Adrenal gland (tissue), 12 donors: Measurements from ENCODE around the gene LAMA2. TPM values are rescaled to one million over a fixed set of nuclear protein-coding genes. Genes with fewer than 3 reads are reported as not detected.

Experiments
- DNase-seq, 7 donors: peaks; one replicate each; pipeline ENCODE4 v3.0.0-alpha.2; 2019 to 2020
- H3K27ac ChIP-seq, 5 donors: fragments of 200-600 bp; sonication (generic) in 4 of 5; 1 replicate in 3 of 5; 2 replicates in 2 of 5; pipeline versions ENCODE4 v1.5.1 to v1.8.0; 2016 to 2020; ENCODE audit warnings: mild to moderate bottlenecking in 1 of 5
- H3K27me3 ChIP-seq: fragments of 200-600 bp; 2 replicates; pipeline ENCODE4 v1.8.0; 2021
- H3K36me3 ChIP-seq, 2 donors: fragments of 200-600 bp; replicated peaks in 1 of 2; 1 replicate in 1 of 2; 2 replicates in 1 of 2; pipeline versions ENCODE4 v1.5.1 to v1.8.0; 2018 to 2022
- H3K4me1 ChIP-seq, 2 donors: fragments of 200-600 bp; replicated peaks in 1 of 2; 1 replicate in 1 of 2; 2 replicates in 1 of 2; pipeline versions ENCODE4 v1.5.1 to v1.8.0; 2018 to 2021
- H3K4me3 ChIP-seq, 4 donors: fragments of 200-600 bp; sonication (generic) in 3 of 4; one replicate each; pipeline ENCODE4 v1.5.1; 2016 to 2018
- H3K9me3 ChIP-seq, 3 donors: fragments of 200-600 bp; sonication (generic) in 1 of 3; replicated peaks in 1 of 3; 1 replicate in 2 of 3; 2 replicates in 1 of 3; pipeline versions ENCODE4 v1.5.1 to v1.8.0; 2016 to 2021
- POLR2A ChIP-seq, 2 donors: fragments of 450-650 bp; IDR thresholded peaks; one replicate each; pipeline ENCODE4 v1.6.1; 2017; ENCODE audit warnings: antibody characterized with exemption in 2 of 2, mild to moderate bottlenecking in 2 of 2, moderate library complexity in 1 of 2
- WGBS, 4 donors: extraction: QIAGEN DNeasy Blood & Tissue Kit in 2 of 4; methylation state at CpG; one replicate each; pipeline versions ENCODE4 v1.1.5 to v1.1.7; 2013 to 2017; 5-methylcytosine and 5-hydroxymethylcytosine counted together
- intact Hi-C, 2 donors: fragments of 100-400 bp; cut with DNase I; formaldehyde crosslinking; loops; one replicate each; pipeline versions ENCODE4 v1.14.1 to v1.15.0; 2022 to 2023
- polyA plus RNA-seq, 3 donors: library from polyadenylated mRNA; stranded (reverse); fragments of 200-250 nt in 2 of 3; fragments of 350-450 nt in 1 of 3; fragmentation: Illumina TruSeq in 1 of 3; extraction: RNeasy Lipid Tissue Mini Kit (QIAGEN cat#74804) in 1 of 3; gene quantifications; one replicate each; pipeline ENCODE4 v1.2.3, GENCODE V29; 2013 to 2014
- total RNA-seq, 9 donors: library from RNA; depleted of rRNA in 4 of 9; stranded (reverse); fragments of >200 nt in 4 of 9; fragments of 120-200 nt in 1 of 9; fragmentation: NEBNext Ultra II Directional in 1 of 9; extraction: Animal tissue kit (Norgen Biotek cat#: 25700) in 1 of 9; gene quantifications; one replicate each; pipeline versions ENCODE4 v1.1.0 to v1.2.4, GENCODE V29; 2013 to 2023
- TF ChIP-seq, protein P1 (sequence below), 6 experiments: fragments of 450-650 bp in 4 of 6; fragments of 200-600 bp in 2 of 6; sonication (generic) in 1 of 6; IDR thresholded peaks; 1 replicate in 5 of 6; 2 replicates in 1 of 6; pipeline versions ENCODE4 v1.5.1 to v1.8.0; 2016 to 2021; ENCODE audit warnings: antibody characterized with exemption in 6 of 6, mild to moderate bottlenecking in 2 of 6, moderate library complexity in 1 of 6
- donor health status: healthy with polysubstance abuse.
- donor health status: Bipolar disorder and iron deficiency.
- donor health status: DM: yes; HTN: yes; CAD: no.
- donor health status: DM: no; HTN: no; CAD: no.
- donor health status: DM: no; HTN: no; CAD: no.
- donor health status: DM: yes; HTN: yes; CAD: no.

Gene LAMA2
- total and polyA plus RNA-seq, 12 donors, result 5.8 to 105 (median 38.9) TPM

DNA sequence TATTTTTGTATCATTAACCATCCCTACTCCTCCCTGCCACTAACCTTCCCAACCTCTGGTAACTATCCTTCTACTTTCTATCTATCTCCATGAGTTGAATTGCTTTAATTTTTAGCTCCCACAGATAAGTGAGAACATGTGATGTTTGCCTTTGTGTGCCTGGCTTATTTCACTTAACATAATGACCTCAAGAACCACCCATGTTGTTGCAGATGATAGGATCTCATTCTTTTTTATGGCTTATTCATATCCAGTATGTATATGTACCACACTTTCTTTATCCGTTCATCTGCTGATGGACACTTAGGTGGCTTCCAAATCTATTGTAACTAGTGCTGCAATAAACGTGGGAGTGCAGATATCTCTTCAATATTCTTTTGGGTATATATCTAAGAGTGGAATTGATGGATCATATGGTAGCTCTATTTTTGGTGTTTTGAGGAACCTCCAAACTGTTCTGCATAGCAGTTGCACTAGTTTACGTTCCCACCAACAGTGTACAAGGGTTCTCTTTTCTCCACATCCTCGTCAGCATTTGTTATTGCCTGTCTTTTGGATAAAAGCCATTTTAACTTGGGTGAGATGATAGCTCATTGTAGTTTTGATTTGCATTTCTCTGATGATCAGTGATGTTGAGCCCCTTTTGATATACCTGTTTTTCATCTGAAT lies 625.7 kb downstream of the LAMA2 start:
- Histone ChIP-seq H3K36me3 (peaks cover 0 to 4% of the 10 kb centered on the region in 2 donors), H3K27me3 (no peaks in the 10 kb centered on the region), H3K4me3 (no peak overlapping the region), H3K9me3 (no peaks in the 10 kb centered on the region), H3K27ac (no peak overlapping the region), H3K4me1 (peaks cover 0 to 5% of the 10 kb centered on the region in 2 donors)
- TF ChIP-seq POLR2A (IDR thresholded peaks at IDR 0.05), result no peak
- TF ChIP-seq, protein P1, sequence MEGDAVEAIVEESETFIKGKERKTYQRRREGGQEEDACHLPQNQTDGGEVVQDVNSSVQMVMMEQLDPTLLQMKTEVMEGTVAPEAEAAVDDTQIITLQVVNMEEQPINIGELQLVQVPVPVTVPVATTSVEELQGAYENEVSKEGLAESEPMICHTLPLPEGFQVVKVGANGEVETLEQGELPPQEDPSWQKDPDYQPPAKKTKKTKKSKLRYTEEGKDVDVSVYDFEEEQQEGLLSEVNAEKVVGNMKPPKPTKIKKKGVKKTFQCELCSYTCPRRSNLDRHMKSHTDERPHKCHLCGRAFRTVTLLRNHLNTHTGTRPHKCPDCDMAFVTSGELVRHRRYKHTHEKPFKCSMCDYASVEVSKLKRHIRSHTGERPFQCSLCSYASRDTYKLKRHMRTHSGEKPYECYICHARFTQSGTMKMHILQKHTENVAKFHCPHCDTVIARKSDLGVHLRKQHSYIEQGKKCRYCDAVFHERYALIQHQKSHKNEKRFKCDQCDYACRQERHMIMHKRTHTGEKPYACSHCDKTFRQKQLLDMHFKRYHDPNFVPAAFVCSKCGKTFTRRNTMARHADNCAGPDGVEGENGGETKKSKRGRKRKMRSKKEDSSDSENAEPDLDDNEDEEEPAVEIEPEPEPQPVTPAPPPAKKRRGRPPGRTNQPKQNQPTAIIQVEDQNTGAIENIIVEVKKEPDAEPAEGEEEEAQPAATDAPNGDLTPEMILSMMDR (IDR thresholded peaks at IDR 0.05), result no peak
- 59 to 74% (median 61%) methylated on average over 4 of the region's 4 CpGs for WGBS, 4 donors
- DNase-seq, result no peak
- intact Hi-C loops, result loop anchor here in 1 of 2 donors (10.0 kb wide), 1 partner anchor 76 kb away; no protein-coding TSS in a partner anchor

DNA sequence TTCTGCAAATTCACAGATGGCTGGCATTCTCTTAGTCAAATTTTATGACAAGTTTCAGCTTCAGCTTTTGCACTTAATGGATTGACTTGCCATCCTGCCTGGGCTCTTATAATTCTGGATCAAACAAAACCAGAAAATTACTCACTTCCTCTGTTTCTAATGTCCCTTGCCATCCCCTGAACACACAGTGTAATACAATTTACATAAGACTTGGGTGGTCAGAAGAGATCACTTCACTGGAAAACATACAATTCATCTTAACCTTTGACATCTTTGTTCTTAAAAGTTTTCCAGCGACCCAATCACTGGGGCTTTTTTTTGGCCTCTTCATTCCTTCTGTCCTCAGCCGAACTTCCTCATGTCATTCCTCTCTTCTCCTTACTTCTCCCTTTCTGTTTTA lies 628.0 kb downstream of the LAMA2 start:
- 59 to 77% (median 69%) methylated on average over 2 of the region's 2 CpGs for WGBS, 4 donors
- Histone ChIP-seq H3K9me3 (no peaks in the 10 kb centered on the region), H3K4me1 (peaks cover 0 to 5% of the 10 kb centered on the region in 2 donors), H3K27ac (no peak overlapping the region), H3K4me3 (no peak overlapping the region), H3K27me3 (no peaks in the 10 kb centered on the region), H3K36me3 (peaks cover 0 to 4% of the 10 kb centered on the region in 2 donors)
- no peak for TF ChIP-seq POLR2A (IDR thresholded peaks at IDR 0.05)
- TF ChIP-seq, protein P1 (IDR thresholded peaks at IDR 0.05), result no peak
- no peak for DNase-seq
- intact Hi-C loops, result loop anchor here in 1 of 2 donors (10.0 kb wide), 1 partner anchor 54 kb away; no protein-coding TSS in a partner anchor

DNA sequence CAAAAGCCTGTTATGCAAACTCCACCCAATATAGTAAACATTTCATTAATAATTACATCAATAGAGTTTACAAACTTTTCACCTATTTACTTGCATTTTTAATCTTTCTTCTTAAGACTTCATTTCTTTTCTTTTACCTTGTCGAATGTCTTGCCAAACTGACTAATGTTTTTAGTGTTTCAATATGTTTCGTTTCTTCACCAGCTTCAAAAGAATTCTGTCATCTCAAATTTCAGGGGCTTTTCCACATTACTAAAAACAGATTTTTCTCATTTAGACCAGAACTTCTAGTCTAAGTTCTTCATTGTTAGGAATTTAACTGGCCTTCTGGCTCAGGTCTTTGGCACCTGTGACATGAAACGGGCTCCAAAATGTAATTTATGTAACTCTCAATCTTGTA lies 630.5 kb downstream of the LAMA2 start:
- 87 to 93% (median 91%) methylated on average over 3 of the region's 3 CpGs for WGBS, 4 donors
- intact Hi-C loops, result loop anchor here in 1 of 2 donors (10.0 kb wide), 1 partner anchor 51 kb away; no protein-coding TSS in a partner anchor
- Histone ChIP-seq H3K36me3 (peaks cover 0 to 4% of the 10 kb centered on the region in 2 donors), H3K9me3 (no peaks in the 10 kb centered on the region), H3K27ac (no peak overlapping the region), H3K27me3 (no peaks in the 10 kb centered on the region), H3K4me3 (no peak overlapping the region), H3K4me1 (peaks cover 0 to 11% of the 10 kb centered on the region in 2 donors)
- DNase-seq, result no peak
- TF ChIP-seq, protein P1 (IDR thresholded peaks at IDR 0.05), result no peak
- no peak for TF ChIP-seq POLR2A (IDR thresholded peaks at IDR 0.05)

DNA sequence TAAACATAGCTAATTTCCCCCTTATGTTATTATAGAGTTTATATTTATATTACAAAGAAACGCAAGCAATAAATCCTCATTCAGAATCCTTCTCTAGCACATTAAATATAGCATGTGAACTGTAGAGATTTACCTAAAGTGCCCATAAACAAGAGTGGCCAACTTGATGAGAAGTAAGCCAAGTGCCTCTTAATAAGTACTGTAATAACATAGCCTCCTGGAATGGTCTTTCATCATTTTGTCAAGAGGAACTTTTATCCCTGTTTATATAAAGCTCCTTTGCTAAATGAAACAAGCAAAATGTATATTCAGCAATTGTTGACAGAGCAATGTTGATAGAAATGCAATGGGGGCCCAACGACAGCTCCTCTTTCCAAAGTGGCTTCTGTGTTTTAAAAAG lies 632.1 kb downstream of the LAMA2 start:
- TF ChIP-seq, protein P1 (IDR thresholded peaks at IDR 0.05), result no peak
- no peak for TF ChIP-seq POLR2A (IDR thresholded peaks at IDR 0.05)
- Histone ChIP-seq H3K4me3 (no peak overlapping the region), H3K36me3 (peaks cover 0 to 4% of the 10 kb centered on the region in 2 donors), H3K27me3 (no peaks in the 10 kb centered on the region), H3K9me3 (no peaks in the 10 kb centered on the region), H3K4me1 (peaks cover 0 to 8% of the 10 kb centered on the region in 2 donors), H3K27ac (no peak overlapping the region)
- intact Hi-C loops, result loop anchor here in 1 of 2 donors (10.0 kb wide), 1 partner anchor 50 kb away; no protein-coding TSS in a partner anchor
- DNase-seq, result no peak
- WGBS, 4 donors, result 84 to 90% (median 88%) methylated on average over 2 of the region's 2 CpGs
